Amygdala (tissue), 56 donors: ENCODE results near the gene PI4KA.
A peak's percentile ranks its signal among the peaks of the same experiment; 100 is the strongest.

Experiments used
- DNase-seq, 56 donors: peaks; one replicate each; lab custom pipeline; 2025; lab: John Stamatoyannopoulos, UW

Gene PI4KA

GRCh38 chr22:20881869-20882815 is 23.5 kb upstream of the PI4KA start:
- no peak for DNase-seq

- DNase-seq = no peak
These were observed 22.6 kb upstream of the PI4KA start for GRCh38 chr22:20881231-20881630.

GRCh38 chr22:20877715-20878114 is 19.1 kb upstream of the PI4KA start:
- no peak for DNase-seq

DNA sequence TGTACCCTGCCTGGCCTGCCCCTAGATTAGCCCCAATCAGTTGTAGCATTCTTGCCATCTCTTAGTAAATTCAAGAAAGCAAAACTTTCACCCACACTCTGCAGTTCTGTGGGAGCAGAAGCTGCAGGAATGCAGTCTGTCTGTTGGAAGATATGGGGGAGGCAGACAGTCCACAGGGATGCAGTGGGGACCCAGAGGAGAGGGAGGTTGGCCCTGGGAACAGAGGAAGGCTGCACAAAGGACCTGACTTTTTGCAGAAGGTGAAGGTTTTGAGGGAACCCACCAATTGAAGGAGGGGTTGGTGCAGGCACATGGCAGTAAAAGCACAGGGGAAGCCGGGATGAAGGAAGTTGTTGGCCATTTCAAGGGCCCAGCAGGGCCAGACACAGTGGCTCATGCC is 16.7 kb upstream of the PI4KA start:
- DNase-seq = no peak

DNA sequence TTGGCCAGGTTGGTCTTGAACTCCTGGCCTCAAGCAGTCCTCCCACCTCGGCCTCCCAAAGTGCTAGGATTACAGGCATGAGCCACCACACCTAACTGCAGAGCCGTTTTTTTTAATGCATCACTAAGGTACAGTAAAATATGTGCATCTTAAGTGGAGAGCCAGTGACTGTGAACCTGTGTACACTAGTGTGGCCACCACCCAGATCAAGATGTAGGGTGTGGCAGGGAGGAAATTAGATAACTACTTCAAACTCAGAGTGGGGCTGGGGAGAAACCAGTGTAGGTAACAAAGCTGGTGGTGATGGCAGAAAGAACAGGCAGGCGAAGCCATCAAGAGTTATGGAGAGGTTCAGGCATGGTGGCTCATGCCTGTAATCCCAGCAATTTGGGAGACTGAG is 14.6 kb upstream of the PI4KA start:
- DNase-seq = no peak

GRCh38 chr22:20869234-20869633 is 10.6 kb upstream of the PI4KA start:
- no peak for DNase-seq

- no peak for DNase-seq
These were observed 9.7 kb upstream of the PI4KA start for GRCh38 chr22:20868025-20868962.

- peak in 15 of 56 donors; percentile 5 to 35 (median 22) for DNase-seq
These were observed 8.8 kb upstream of the PI4KA start for GRCh38 chr22:20867179-20868024.

DNA sequence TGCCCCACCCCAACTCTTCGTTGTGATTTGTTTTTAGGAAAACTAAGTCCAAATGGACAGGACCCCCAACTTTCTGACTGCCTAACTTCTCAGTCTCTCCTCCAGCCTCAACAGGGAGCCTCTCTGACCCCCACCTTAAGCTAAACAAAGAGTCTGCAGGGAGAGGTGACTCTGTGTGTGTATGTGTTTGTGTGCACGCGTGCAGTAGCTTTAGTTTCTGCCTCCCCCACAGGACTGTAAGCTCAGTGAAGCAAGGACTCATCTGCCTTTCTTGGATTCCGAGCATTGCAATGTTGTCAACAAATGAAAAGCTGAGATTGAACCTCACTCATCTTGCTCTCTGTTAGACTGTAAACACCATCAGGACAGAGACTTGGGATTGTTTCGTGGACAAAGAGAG is 8.1 kb upstream of the PI4KA start:
- no peak for DNase-seq

GRCh38 chr22:20865875-20866445 is 7.3 kb upstream of the PI4KA start:
- no peak for DNase-seq

DNA sequence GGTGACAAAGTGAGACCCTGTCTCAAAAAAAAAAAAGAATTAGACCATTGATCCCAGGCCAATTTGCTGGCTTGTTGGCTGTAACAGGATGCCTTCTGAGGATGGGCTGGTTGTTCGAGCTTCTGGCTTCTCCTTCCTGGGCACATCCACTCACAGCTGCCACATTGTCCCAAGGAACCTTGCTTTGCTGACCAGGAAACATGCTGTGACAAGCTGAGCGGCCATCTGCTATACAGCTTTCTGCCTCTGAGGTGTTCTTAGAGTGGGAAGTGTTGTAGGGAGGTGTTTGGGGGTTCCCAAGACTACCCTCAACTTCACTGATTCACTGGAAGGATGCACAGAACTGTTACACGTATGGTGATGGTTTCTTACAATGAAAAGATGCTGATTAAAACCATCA is 6.7 kb upstream of the PI4KA start:
- no peak for DNase-seq

GRCh38 chr22:20864186-20864908 is 5.7 kb upstream of the PI4KA start:
- DNase-seq = peak in 1 of 56 donors; percentile 13

GRCh38 chr22:20863366-20863765 is 4.8 kb upstream of the PI4KA start:
- DNase-seq = no peak

DNA sequence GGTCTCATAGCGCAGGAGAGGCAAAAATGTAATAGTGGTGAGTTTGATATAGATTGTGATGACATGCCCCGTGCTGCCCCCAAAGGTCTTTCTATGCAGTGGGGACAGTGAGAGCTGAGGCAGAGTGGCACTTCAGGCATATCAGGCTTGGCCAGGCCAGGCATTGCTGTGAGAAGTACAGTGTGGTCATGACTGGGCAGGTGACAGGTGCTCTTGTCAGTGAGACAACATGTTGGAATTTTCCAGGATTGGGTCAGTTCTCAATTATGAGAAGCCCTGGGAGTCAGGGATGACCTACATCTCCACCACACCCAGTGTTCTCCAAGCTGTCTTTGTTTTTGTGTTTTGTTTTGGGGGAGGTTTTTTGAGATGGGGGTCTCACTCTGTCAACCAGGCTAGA is 3.9 kb upstream of the PI4KA start:
- no peak for DNase-seq

DNA sequence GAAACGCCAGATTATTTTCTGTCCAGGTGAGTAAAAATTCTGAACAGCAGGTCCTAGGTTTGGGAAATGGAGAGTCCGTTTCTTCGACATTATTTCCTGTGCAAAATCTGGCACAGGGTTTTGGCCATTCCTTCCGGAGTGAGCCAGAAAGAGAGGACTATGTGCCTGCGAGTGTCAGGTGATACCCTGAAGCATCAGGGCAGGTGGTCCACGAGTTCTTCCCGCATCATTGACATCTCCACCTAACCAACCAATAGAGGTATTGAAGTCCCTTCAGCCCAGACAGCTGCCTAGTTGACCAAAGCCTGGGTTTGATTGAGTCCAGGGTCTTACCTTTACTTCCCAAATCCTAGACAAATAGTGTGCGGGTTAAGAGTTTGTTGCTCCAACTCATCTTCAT is 1.0 kb upstream of the PI4KA start:
- no peak for DNase-seq

GRCh38 chr22:20857838-20858614 is 585 bp downstream of the PI4KA start:
- DNase-seq = peak in 51 of 56 donors; percentile 37 to 92 (median 81)

DNA sequence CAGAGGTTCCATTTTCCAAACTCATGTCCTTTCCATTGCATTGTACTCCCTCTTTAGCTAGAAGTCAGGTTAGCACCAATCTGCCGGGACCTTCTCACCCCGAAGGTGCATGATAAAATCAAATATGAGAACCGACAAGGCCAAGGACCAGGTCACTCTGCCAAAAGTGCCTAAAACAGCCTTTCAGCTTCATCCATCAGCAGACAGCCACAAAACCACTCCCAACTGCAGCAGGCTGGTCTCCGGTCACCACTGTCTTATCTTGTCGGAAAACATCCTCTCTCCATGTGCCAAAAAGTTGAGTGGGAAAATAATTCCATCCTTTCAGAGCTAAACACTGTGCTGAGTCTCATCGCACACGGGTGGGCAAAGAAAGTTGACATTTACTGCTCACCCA is 1.4 kb downstream of the PI4KA start:
- no peak for DNase-seq

DNA sequence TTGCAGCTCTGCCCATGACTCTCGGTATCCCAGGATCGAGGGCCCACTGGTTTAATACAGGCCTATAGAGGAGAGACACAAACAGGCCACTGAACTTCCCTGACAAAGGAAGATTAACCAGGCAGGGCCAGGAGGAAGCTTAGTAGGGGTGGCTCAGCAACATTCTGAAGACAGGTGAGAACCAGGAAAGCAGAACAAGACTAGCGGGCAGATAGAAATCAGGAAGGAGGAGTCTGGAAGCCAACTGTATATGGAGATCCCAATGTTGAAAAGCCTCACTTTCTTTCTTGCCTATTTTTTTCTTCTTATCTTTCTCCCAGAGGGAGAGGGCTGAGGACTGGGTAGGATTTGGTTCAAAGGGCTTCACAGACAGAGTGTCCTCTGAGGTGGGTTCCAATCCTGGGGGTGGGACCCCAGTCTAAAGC is 5.4 kb downstream of the PI4KA start:
- DNase-seq = no peak

DNA sequence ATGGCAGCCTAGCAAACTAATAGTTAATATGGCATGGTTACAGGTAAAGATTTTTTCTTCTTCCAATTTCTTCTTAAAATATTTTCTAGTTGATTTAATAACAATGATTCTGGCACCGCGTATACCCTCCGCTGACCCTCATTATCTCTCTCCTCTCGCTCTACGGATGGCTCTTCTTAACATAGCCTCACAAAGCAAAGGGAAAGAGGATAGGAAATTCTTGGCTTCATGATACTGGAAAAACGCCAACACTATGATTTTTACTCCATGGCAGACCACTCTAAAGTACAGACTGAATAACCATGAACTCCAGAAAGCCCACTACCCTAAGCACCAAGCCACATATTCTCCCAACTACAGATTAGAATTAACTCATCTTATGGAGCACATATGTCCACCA is 6.1 kb downstream of the PI4KA start:
- DNase-seq = no peak
